Measurements from ENCODE around the gene TTC21B.

DNA sequence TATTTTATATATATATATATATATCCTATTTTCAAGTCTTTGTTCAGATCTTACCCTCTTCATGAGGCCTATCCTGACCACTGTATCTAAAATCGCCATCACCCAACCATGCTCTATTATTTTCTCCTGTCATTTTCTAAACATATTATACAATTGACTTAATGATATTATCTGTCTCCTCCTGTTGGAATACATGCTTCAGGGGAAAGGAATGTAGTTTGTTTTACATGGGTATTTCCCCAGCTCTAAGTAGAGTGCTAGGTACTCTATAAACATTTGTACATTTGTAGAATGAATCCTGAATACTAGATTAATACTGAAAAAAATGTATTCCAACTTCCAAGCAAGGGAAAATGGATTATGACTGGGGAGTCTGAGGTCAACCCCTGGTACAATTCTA lies 26.2 kb downstream of the TTC21B start:
- no peak for TF ChIP-seq POLR2A (IDR thresholded peaks at IDR 0.05; ENCODE audit: low read depth, low read length)
- TF ChIP-seq POLR2AphosphoS5 (IDR thresholded peaks at IDR 0.05; ENCODE audit: low read depth, low read length): no peak

Data from GM12892 (cell line).